Activated T-helper 17 cell treated with anti-CD3 and anti-CD28 coated beads, Interleukin-2, amount 50 U/mL, for 72 hours (primary cell): Measurements from ENCODE around the gene SNX24. TPM values are rescaled to one million over a fixed set of nuclear protein-coding genes. Genes with fewer than 3 reads are reported as not detected.

Experiments
- total RNA-seq, 2 donors: library from RNA; stranded (reverse); gene quantifications; one replicate each; pipeline ENCODE4 v1.2.3, GENCODE V29; 2022

Gene SNX24
- total RNA-seq, 2 donors from 2014 or later: 9.5 to 11.3 TPM

Other genes starting within 250 kb of the SNX24 start
- 10 to 100 TPM; 38.3 to 47.5 TPM for gene SNX2, start 70.5 kb upstream of the SNX24 start, total RNA-seq
- gene PPIC, start 191.1 kb downstream of the SNX24 start, total RNA-seq: not detected
- under 1 TPM in 1 of 2 donors, not detected in 1; 0.05 TPM for gene PRDM6, start 243.6 kb downstream of the SNX24 start, total RNA-seq